SK-N-SH (cell line): ENCODE measurements around the gene TXNDC5. TPM values are rescaled to one million over a fixed set of nuclear protein-coding genes. Genes with fewer than 3 reads are reported as not detected.

ENCODE experiments used
- CTCF ChIA-PET: fragments of 300-600, 350-600 bp; formaldehyde crosslinking; extraction: SDS; loops from one replicate; lab custom pipeline; 2021; lab: Yijun Ruan, JAX
- POLR2A ChIA-PET: fragments of 350-600 bp; sonication (Branson Sonifier 250); formaldehyde crosslinking; extraction: SDS; loops from one replicate; lab custom pipeline; 2020; ENCODE audit warnings: antibody characterized with exemption, inconsistent platforms; lab: Yijun Ruan, JAX
- DNase-seq: peaks from one replicate; pipeline ENCODE4 v3.0.0; 2012
- H2AFZ ChIP-seq: fragments of 200-600 bp; sonication (generic); 2 replicates; pipeline ENCODE4 v1.8.1; 2016; ENCODE audit warnings: antibody characterized with exemption, mild to moderate bottlenecking, low read depth
- H3F3A ChIP-seq: fragments of 200-600 bp; sonication (generic); replicated peaks from 2 replicates; pipeline ENCODE3; 2016; ENCODE audit warnings: antibody characterized with exemption, mild to moderate bottlenecking; ENCODE audit not compliant: insufficient read depth
- H3K27ac ChIP-seq, 2 experiments: fragments of 200-500 bp in 1 of 2; fragments of 200-600 bp in 1 of 2; sonication (Bioruptor generic) in 1 of 2; sonication (generic), shearing (Covaris generic) in 1 of 2; 2 replicates each; pipeline versions ENCODE4 v1.5.1 to v1.6.1; 2014 to 2016; ENCODE audit warnings: low read depth in 2 of 2, inconsistent platforms in 1 of 2, low read length in 1 of 2, mild to moderate bottlenecking in 1 of 2, mixed read lengths in 1 of 2
- H3K27me3 ChIP-seq: fragments of 200-600 bp; sonication (generic), shearing (Covaris generic); 2 replicates; pipeline ENCODE4 v1.6.1; 2016; ENCODE audit warnings: mixed run types; ENCODE audit not compliant: insufficient read depth
- H3K36me3 ChIP-seq, 2 experiments: fragments of 200-500 bp in 1 of 2; fragments of 200-600 bp in 1 of 2; sonication (Bioruptor generic) in 1 of 2; sonication (generic) in 1 of 2; replicated peaks in 1 of 2; 2 replicates each; pipeline versions ENCODE3 to v1.5.1; 2014 to 2016; ENCODE audit warnings: low read length in 1 of 2, mild to moderate bottlenecking in 1 of 2; ENCODE audit not compliant: insufficient read depth in 2 of 2, control insufficient read depth in 1 of 2
- H3K4me1 ChIP-seq, 2 experiments: fragments of 200-500 bp in 1 of 2; fragments of 200-600 bp in 1 of 2; sonication (Bioruptor generic) in 1 of 2; sonication (generic), shearing (Covaris generic) in 1 of 2; 2 replicates each; pipeline versions ENCODE4 v1.5.1 to v1.6.1; 2014 to 2016; ENCODE audit warnings: low read depth in 1 of 2, low read length in 1 of 2, mixed run types in 1 of 2; ENCODE audit not compliant: insufficient read depth in 2 of 2, control insufficient read depth in 1 of 2
- H3K4me2 ChIP-seq: fragments of 200-600 bp; sonication (generic), shearing (Covaris generic); 2 replicates; pipeline ENCODE4 v1.6.1; 2017; ENCODE audit warnings: mixed run types
- H3K4me3 ChIP-seq, 2 experiments: fragments of 200-500 bp in 1 of 2; fragments of 200-600 bp in 1 of 2; sonication (Bioruptor generic) in 1 of 2; sonication (generic), shearing (Covaris generic) in 1 of 2; 2 replicates each; pipeline versions ENCODE4 v1.5.1 to v1.8.1; 2014 to 2016; ENCODE audit warnings: low read depth in 2 of 2, inconsistent platforms in 1 of 2, low read length in 1 of 2, mild to moderate bottlenecking in 1 of 2, mixed read lengths in 1 of 2, moderate library complexity in 1 of 2
- H3K79me2 ChIP-seq: fragments of 200-600 bp; sonication (generic); 2 replicates; pipeline ENCODE4 v1.8.1; 2017; ENCODE audit warnings: mild to moderate bottlenecking; ENCODE audit not compliant: insufficient read depth
- H3K9ac ChIP-seq: fragments of 200-600 bp; sonication (generic); 2 replicates; pipeline ENCODE4 v1.6.1; 2017; ENCODE audit warnings: mixed run types
- H3K9me2 ChIP-seq: fragments of 200-600 bp; sonication (generic); 2 replicates; pipeline ENCODE4 v1.6.1; 2017; ENCODE audit warnings: mixed run types
- H3K9me3 ChIP-seq: fragments of 200-600 bp; sonication (generic); 2 replicates; pipeline ENCODE4 v1.6.1; 2017; ENCODE audit warnings: mixed run types, mild to moderate bottlenecking, moderate library complexity
- H4K20me1 ChIP-seq: fragments of 200-600 bp; sonication (generic); 2 replicates; pipeline ENCODE4 v1.6.1; 2017; ENCODE audit warnings: mild to moderate bottlenecking, mixed run types; ENCODE audit not compliant: insufficient read depth
- ELF1 ChIP-seq: IDR thresholded peaks from 2 replicates; pipeline ENCODE4 v1.4.0; 2012
- EP300 ChIP-seq, 2 experiments: IDR thresholded peaks; 2 replicates each; pipeline versions ENCODE4 v1.4.0 to v1.6.1; 2012; ENCODE audit warnings: borderline replicate concordance in 1 of 2, low read depth in 1 of 2, low read length in 1 of 2
- FOSL2 ChIP-seq: IDR thresholded peaks from 2 replicates; pipeline ENCODE4 v1.4.0; 2012; ENCODE audit warnings: low read depth, mild to moderate bottlenecking, moderate library complexity, borderline replicate concordance
- FOXJ3 ChIP-seq: sonication (generic); formaldehyde crosslinking; IDR thresholded peaks from 2 replicates; pipeline ENCODE4 v1.5.1; 2020; ENCODE audit warnings: mild to moderate bottlenecking, missing genetic modification reagents
- FOXM1 ChIP-seq: IDR thresholded peaks from 2 replicates; pipeline ENCODE4 v1.4.0; 2012; ENCODE audit warnings: low read depth, mild to moderate bottlenecking
- GABPA ChIP-seq: IDR thresholded peaks from 2 replicates; pipeline ENCODE4 v1.4.0; 2012; ENCODE audit warnings: low read depth, mild to moderate bottlenecking
- JUND ChIP-seq: IDR thresholded peaks from 2 replicates; pipeline ENCODE4 v1.4.0; 2012
- MEF2A ChIP-seq: IDR thresholded peaks from 2 replicates; pipeline ENCODE4 v1.4.0; 2012; ENCODE audit warnings: low read depth, borderline replicate concordance
- MXI1 ChIP-seq: IDR thresholded peaks from 2 replicates; pipeline ENCODE4 v1.6.1; 2012; ENCODE audit warnings: mild to moderate bottlenecking, low read depth, low read length, improper control_type of control experiment
- NRF1 ChIP-seq: IDR thresholded peaks from 2 replicates; pipeline ENCODE4 v1.6.1; 2012; ENCODE audit warnings: low read depth, mild to moderate bottlenecking, low read length
- PBX3 ChIP-seq: IDR thresholded peaks from 2 replicates; pipeline ENCODE4; 2012
- POLR2AphosphoS5 ChIP-seq: IDR thresholded peaks from 2 replicates; pipeline ENCODE4 v1.6.1; 2012; ENCODE audit warnings: low read depth, low read length
- RXRA ChIP-seq: IDR thresholded peaks from 2 replicates; pipeline ENCODE4 v1.4.0; 2012; ENCODE audit warnings: low read depth, mild to moderate bottlenecking, borderline replicate concordance
- SIN3A ChIP-seq: IDR thresholded peaks from 2 replicates; pipeline ENCODE4 v1.6.1; 2012; ENCODE audit warnings: low read depth, mild to moderate bottlenecking, low read length, moderate library complexity, borderline replicate concordance
- TAF1 ChIP-seq: IDR thresholded peaks from 2 replicates; pipeline ENCODE4 v1.6.1; 2012; ENCODE audit warnings: low read depth, mild to moderate bottlenecking, low read length, moderate library complexity, borderline replicate concordance
- TCF12 ChIP-seq: IDR thresholded peaks from 2 replicates; pipeline ENCODE4 v1.4.0; 2012
- TEAD4 ChIP-seq: IDR thresholded peaks from 2 replicates; pipeline ENCODE4 v1.4.0; 2012; ENCODE audit warnings: mild to moderate bottlenecking, borderline replicate concordance; ENCODE audit not compliant: insufficient read depth
- USF1 ChIP-seq: IDR thresholded peaks from 2 replicates; pipeline ENCODE4 v1.4.0; 2012; ENCODE audit warnings: low read depth, borderline replicate concordance
- USF2 ChIP-seq: fragments of 150-350 bp; IDR thresholded peaks from 2 replicates; pipeline ENCODE4 v1.6.1; 2017; ENCODE audit warnings: antibody characterized with exemption, low read length, low read depth, borderline replicate concordance
- WGBS: methylation state at CpG from one replicate; pipeline ENCODE4 v1.1.6; 2017; ENCODE audit warnings: low lambda C conversion rate; 5-methylcytosine and 5-hydroxymethylcytosine counted together
- polyA plus RNA-seq, 3 experiments: library from polyadenylated mRNA; depleted of rRNA; stranded (reverse); fragments of >200 nt; gene quantifications; 2 replicates each; pipeline ENCODE4 v1.2.3, GENCODE V29; 2012

TXNDC5 gene
- polyA plus RNA-seq, 1 of the 3 experiments (the other 2 are of a cell fraction) = 187 TPM

GRCh38 chr6:7905416-7905815, 5.2 kb downstream of the TXNDC5 start:
- 90% methylated on average over 2 of the region's 2 CpGs for WGBS
- no peaks in the 10 kb centered on the region for H3K27me3 ChIP-seq
- no peak overlapping the region for H3K9ac ChIP-seq
- CTCF ChIA-PET = interaction anchor here (0.6 kb wide), 1 partner anchor 1632 kb away, joined by 3 read pairs; no protein-coding TSS in a partner anchor
- peaks cover 53% of the 10 kb centered on the region for H3K79me2 ChIP-seq
- peaks cover 38 to 48% of the 10 kb centered on the region in 2 experiments for H3K36me3 ChIP-seq
- H3K9me2 ChIP-seq = no peaks in the 10 kb centered on the region; the same call in 1 of the 2 replicates
- H3K4me3 ChIP-seq = no peak overlapping the region
- H3K27ac ChIP-seq = no peak overlapping the region
- TF ChIP-seq TAF1 = no peak
- no peak for TF ChIP-seq USF1
- no peak overlapping the region for H2AFZ ChIP-seq
- peaks cover 54% of the 10 kb centered on the region for H4K20me1 ChIP-seq
- H3F3A ChIP-seq = peaks cover 3% of the 10 kb centered on the region
- H3K9me3 ChIP-seq = no peaks in the 10 kb centered on the region
- DNase-seq = no peak
- POLR2A ChIA-PET = no interaction called here
- no peak overlapping the region for H3K4me2 ChIP-seq
- peaks cover 6 to 11% of the 10 kb centered on the region in 2 experiments; a peak in 2 of 4 replicates for H3K4me1 ChIP-seq

- no peak overlapping the region for H2AFZ ChIP-seq
- CTCF ChIA-PET = no interaction called here
- H3K9me2 ChIP-seq = no peaks in the 10 kb centered on the region; the same call in 1 of the 2 replicates
- no peak overlapping the region for H3K4me3 ChIP-seq
- H3K79me2 ChIP-seq = peaks cover 54% of the 10 kb centered on the region
- H3K36me3 ChIP-seq = peaks cover 44 to 55% of the 10 kb centered on the region in 2 experiments
- no peaks in the 10 kb centered on the region for H3K9me3 ChIP-seq
- peaks cover 3% of the 10 kb centered on the region for H3F3A ChIP-seq
- H3K27me3 ChIP-seq = no peaks in the 10 kb centered on the region
- peaks cover 54% of the 10 kb centered on the region for H4K20me1 ChIP-seq
- DNase-seq = no peak
- POLR2A ChIA-PET = no interaction called here
- no peak overlapping the region for H3K27ac ChIP-seq
- H3K4me1 ChIP-seq = peaks cover 6 to 11% of the 10 kb centered on the region in 2 experiments; a peak in 2 of 4 replicates
- WGBS = 97% methylated on average over 4 of the region's 5 CpGs
- H3K9ac ChIP-seq = no peak overlapping the region
- H3K4me2 ChIP-seq = no peak overlapping the region
- TF ChIP-seq FOXJ3 (no peak), SIN3A (no peak), EP300 (IDR thresholded peaks at IDR 0.05; ENCODE audit: borderline replicate concordance in 1 of 2, low read depth in 1 of 2, low read length in 1 of 2) (no peak), POLR2AphosphoS5 (no peak), MEF2A (no peak), RXRA (no peak), TEAD4 (no peak), GABPA (no peak), FOSL2 (no peak), ELF1 (no peak), PBX3 (no peak), TAF1 (no peak), NRF1 (no peak), FOXM1 (no peak), JUND (no peak), TCF12 (no peak), USF2 (no peak), USF1 (no peak), MXI1 (no peak)
These were observed 5.8 kb downstream of the TXNDC5 start for GRCh38 chr6:7904654-7905319.
